Kidney capillary endothelial cell (primary cell): ENCODE data around the gene ATXN7L1.

Experiments
- DNase-seq: peaks from one replicate; pipeline ENCODE4 v3.0.0-alpha.2; 2018; ENCODE audit warnings: low spot score

The ATXN7L1 gene

DNA sequence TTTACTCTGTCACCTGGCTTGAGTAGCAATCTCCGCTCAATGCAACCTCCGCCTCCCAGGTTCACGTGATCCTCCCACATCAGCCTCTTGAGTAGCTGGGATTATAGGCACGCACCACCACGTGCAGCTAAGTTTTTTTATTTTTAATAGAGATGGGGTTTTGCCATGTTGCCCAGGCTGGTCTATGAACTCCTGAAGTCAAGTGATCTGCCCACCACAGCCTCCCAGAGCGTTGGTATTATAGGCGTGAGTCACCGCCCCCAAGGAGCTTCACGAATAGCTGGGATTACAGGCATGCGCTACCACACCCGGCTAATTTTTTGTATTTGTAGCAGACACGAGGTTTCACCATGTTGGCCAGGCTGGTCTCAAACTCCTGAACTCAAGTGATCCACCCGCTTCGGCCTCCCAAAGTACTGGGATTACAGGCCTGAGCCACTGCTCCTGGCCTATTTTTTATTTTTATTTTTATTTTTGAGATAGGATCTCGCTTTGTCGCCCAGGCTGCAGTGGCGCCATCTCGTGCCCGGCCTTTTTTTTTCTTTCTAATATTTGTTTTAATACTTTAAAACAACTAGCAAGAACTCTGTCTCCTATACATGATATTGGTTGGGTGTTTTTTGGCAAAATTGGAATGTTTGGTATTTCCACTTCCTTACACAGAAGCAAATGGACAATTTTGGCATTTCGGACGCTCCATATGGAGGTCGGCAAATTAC lies 296.2 kb downstream of the ATXN7L1 start:
- no peak for DNase-seq

DNA sequence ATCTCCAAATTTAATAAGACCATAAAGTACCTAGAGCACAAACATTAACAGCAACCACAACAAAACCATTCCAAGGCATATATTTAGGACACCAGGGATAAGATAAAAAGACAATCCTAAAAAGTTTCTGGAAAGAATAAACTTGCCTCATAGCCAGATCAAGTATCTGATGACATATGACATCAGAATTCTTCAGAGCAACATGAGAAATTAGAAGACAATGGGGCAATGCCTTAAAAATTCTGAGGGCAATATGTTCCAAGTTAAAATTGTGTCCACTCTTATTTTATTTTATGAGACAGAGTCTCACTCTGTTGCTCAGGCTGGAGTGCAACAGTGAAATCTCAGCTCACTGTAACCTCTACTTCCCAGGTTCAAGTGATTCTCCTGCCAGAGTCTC lies 297.9 kb downstream of the ATXN7L1 start:
- no peak for DNase-seq

DNA sequence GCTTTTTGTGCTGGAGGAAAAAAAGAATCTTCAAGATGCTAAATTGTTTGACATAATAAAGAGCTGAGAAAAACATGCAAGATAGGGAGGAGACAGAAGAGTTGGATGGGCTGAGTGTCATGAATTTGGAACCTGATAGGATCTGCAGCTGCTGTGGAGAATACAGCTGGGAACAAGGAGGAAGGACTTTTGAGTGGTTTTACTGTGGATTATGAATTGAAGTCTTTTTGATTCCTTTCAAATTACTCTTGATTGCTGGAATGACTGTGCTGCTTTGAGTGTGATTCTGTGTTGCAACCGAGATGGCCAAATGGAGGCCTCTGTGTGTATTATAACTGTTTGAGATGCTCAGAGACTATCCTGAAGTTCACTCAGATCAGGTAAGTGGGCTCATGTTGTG lies 299.1 kb downstream of the ATXN7L1 start:
- no peak for DNase-seq

GRCh38 chr7:105571891-105572290 lies 304.5 kb downstream of the ATXN7L1 start:
- DNase-seq = no peak

DNA sequence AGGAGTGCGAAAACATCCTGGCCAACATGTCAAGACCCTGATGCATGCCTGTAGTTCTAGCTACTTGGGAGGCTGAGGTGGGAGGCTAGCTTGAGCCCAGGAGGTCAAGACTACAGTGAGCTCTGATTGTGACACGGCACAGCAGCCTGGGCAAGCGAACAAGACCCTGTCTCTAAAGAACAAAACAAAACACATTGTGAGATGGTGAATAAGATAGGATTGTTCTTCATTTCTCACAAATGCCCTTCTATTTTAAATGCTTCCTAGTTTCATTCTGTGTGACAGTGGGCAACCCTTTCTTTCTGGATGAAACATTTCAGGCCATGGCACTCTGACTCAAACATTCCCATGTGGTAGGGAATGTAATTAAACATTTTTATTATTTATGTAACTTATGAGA lies 308.6 kb downstream of the ATXN7L1 start:
- DNase-seq = no peak

- DNase-seq = no peak
Measured at GRCh38 chr7:105567024-105567423, 309.4 kb downstream of the ATXN7L1 start.

DNA sequence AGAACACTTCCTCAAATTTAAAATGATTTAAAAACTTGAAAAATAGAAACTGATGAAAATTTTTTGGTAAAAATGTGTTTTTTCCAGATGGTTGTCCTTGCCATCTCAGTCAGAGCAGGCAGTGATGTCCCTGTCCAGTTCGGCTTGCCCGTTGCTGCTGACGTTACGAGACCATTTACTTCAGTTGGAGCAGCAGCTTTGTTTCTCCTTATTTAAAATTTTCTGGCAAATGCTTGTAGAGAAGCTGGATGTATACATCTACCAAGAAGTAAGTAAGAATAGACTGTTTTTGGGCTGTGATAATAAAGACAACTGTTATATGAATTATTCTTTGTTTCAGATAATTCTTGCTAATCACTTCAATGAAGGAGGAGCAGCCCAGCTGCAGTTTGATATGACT lies 311.2 kb downstream of the ATXN7L1 start:
- no peak for DNase-seq

- no peak for DNase-seq
Measured at GRCh38 chr7:105559926-105560325, 316.5 kb downstream of the ATXN7L1 start.
